ENCODE data around the gene CCDC7. TPM values are rescaled to one million over a fixed set of nuclear protein-coding genes. Genes with fewer than 3 reads are reported as not detected.
"Not testable (repeated sequence)": the region's sequence is repeated elsewhere in the genome, so short reads cannot be mapped to it uniquely, and the experiment has no call there.

CCDC7 gene
- total RNA-seq, 1 experiment from 2014 or later, result 7.4 TPM

GRCh38 chr10:32692174-32692573 is 246.2 kb downstream of the CCDC7 start:
- peak; percentile 84 for DNase-seq
- TF ChIP-seq CTCF (IDR thresholded peaks at IDR 0.05; ENCODE audit: unreplicated experiment), result no peak
- Mint-ChIP-seq H3K27ac (ENCODE audit: unreplicated experiment) (no peak overlapping the region), H3K4me1 (ENCODE audit: low read depth, unreplicated experiment) (peaks cover 32% of the 10 kb centered on the region), H3K36me3 (ENCODE audit: insufficient read depth, unreplicated experiment) (peaks cover 7% of the 10 kb centered on the region), H3K4me3 (ENCODE audit: low read depth, unreplicated experiment) (no peak overlapping the region), H3K9me3 (ENCODE audit: low read depth, unreplicated experiment) (no peaks in the 10 kb centered on the region), H3K27me3 (ENCODE audit: unreplicated experiment) (no peaks in the 10 kb centered on the region)
- intact Hi-C loops (cut with micrococcal nuclease; ENCODE audit: unreplicated experiment), result loop anchor here (5.0 to 10.0 kb wide), 2 partner anchors 35 to 317 kb away; no protein-coding TSS in a partner anchor
- CTCF ChIA-PET, result interaction anchor here (0.5 to 1.4 kb wide), 3 partner anchors 318 to 769 kb away, joined by 3 to 5 read pairs (median 4); no protein-coding TSS in a partner anchor
- no TSS peak for BruUV-seq (replicated peaks)

GRCh38 chr10:32693441-32693979 is 247.6 kb downstream of the CCDC7 start:
- CTCF ChIA-PET, result no interaction called here
- DNase-seq, result no peak
- Mint-ChIP-seq H3K27ac (ENCODE audit: unreplicated experiment) (peak overlapping the region; percentile 24), H3K4me3 (ENCODE audit: low read depth, unreplicated experiment) (no peak overlapping the region), H3K36me3 (ENCODE audit: insufficient read depth, unreplicated experiment) (peaks cover 7% of the 10 kb centered on the region), H3K9me3 (ENCODE audit: low read depth, unreplicated experiment) (no peaks in the 10 kb centered on the region), H3K27me3 (ENCODE audit: unreplicated experiment) (no peaks in the 10 kb centered on the region), H3K4me1 (ENCODE audit: low read depth, unreplicated experiment) (peaks cover 32% of the 10 kb centered on the region)
- intact Hi-C loops (cut with micrococcal nuclease; ENCODE audit: unreplicated experiment), result loop anchor here (5.0 to 10.0 kb wide), 2 partner anchors 34 to 319 kb away; no protein-coding TSS in a partner anchor
- TF ChIP-seq CTCF (IDR thresholded peaks at IDR 0.05; ENCODE audit: unreplicated experiment), result no peak
- BruUV-seq (replicated peaks), result no TSS peak

- intact Hi-C loops (cut with micrococcal nuclease; ENCODE audit: unreplicated experiment), result loop anchor here (10.0 kb wide), 1 partner anchor 325 kb away; no protein-coding TSS in a partner anchor
These were observed 253.7 kb downstream of the CCDC7 start for GRCh38 chr10:32699683-32700082.

GRCh38 chr10:32713560-32713959 is 267.6 kb downstream of the CCDC7 start:
- H3K4me1 Mint-ChIP-seq (ENCODE audit: low read depth, unreplicated experiment), result no peaks in the 10 kb centered on the region
- no peak for TF ChIP-seq CTCF (IDR thresholded peaks at IDR 0.05; ENCODE audit: unreplicated experiment)
- peaks cover 11% of the 10 kb centered on the region for H3K9me3 Mint-ChIP-seq (ENCODE audit: low read depth, unreplicated experiment)
- no peaks in the 10 kb centered on the region for H3K27me3 Mint-ChIP-seq (ENCODE audit: unreplicated experiment)
- CTCF ChIA-PET, result no interaction called here
- BruUV-seq (replicated peaks), result no TSS peak
- no peaks in the 10 kb centered on the region for H3K36me3 Mint-ChIP-seq (ENCODE audit: insufficient read depth, unreplicated experiment)
- DNase-seq, result no peak
- H3K4me3 Mint-ChIP-seq (ENCODE audit: low read depth, unreplicated experiment), result no peak overlapping the region
- H3K27ac Mint-ChIP-seq (ENCODE audit: unreplicated experiment), result no peak overlapping the region
- intact Hi-C loops (cut with micrococcal nuclease; ENCODE audit: unreplicated experiment), result no loop called here

More at GRCh38 chr10:32699683-32700082, 253.7 kb downstream of the CCDC7 start:
- H3K4me1 Mint-ChIP-seq (ENCODE audit: low read depth, unreplicated experiment); H3K36me3 Mint-ChIP-seq (ENCODE audit: insufficient read depth, unreplicated experiment); H3K9me3 Mint-ChIP-seq (ENCODE audit: low read depth, unreplicated experiment); CTCF ChIA-PET; BruUV-seq (replicated peaks); H3K4me3 Mint-ChIP-seq (ENCODE audit: low read depth, unreplicated experiment); DNase-seq; H3K27ac Mint-ChIP-seq (ENCODE audit: unreplicated experiment): not testable (repeated sequence)
- peaks cover 20% of the 10 kb centered on the region for H3K27me3 Mint-ChIP-seq (ENCODE audit: unreplicated experiment)

GRCh38 chr10:32731527-32731926 is 285.6 kb downstream of the CCDC7 start:
- CTCF ChIA-PET, result no interaction called here
- TF ChIP-seq CTCF (IDR thresholded peaks at IDR 0.05; ENCODE audit: unreplicated experiment), result no peak
- H3K4me3 Mint-ChIP-seq (ENCODE audit: low read depth, unreplicated experiment), result no peak overlapping the region
- DNase-seq, result no peak
- no peak overlapping the region for H3K27ac Mint-ChIP-seq (ENCODE audit: unreplicated experiment)
- intact Hi-C loops (cut with micrococcal nuclease; ENCODE audit: unreplicated experiment), result no loop called here
- H3K27me3 Mint-ChIP-seq (ENCODE audit: unreplicated experiment), result no peaks in the 10 kb centered on the region
- no peaks in the 10 kb centered on the region for H3K9me3 Mint-ChIP-seq (ENCODE audit: low read depth, unreplicated experiment)
- no peaks in the 10 kb centered on the region for H3K36me3 Mint-ChIP-seq (ENCODE audit: insufficient read depth, unreplicated experiment)
- no TSS peak for BruUV-seq (replicated peaks)
- no peaks in the 10 kb centered on the region for H3K4me1 Mint-ChIP-seq (ENCODE audit: low read depth, unreplicated experiment)

Data from Calu3 (cell line).